SK-N-SH (cell line): ENCODE data around the gene SSR4. TPM values are rescaled to one million over a fixed set of nuclear protein-coding genes. Genes with fewer than 3 reads are reported as not detected.

Experiments
- CTCF ChIA-PET: fragments of 300-600, 350-600 bp; formaldehyde crosslinking; extraction: SDS; loops from one replicate; lab custom pipeline; 2021; lab: Yijun Ruan, JAX
- POLR2A ChIA-PET: fragments of 350-600 bp; sonication (Branson Sonifier 250); formaldehyde crosslinking; extraction: SDS; loops from one replicate; lab custom pipeline; 2020; ENCODE audit warnings: antibody characterized with exemption, inconsistent platforms; lab: Yijun Ruan, JAX
- DNase-seq: peaks from one replicate; pipeline ENCODE4 v3.0.0; 2012
- H2AFZ ChIP-seq: fragments of 200-600 bp; sonication (generic); 2 replicates; pipeline ENCODE4 v1.8.1; 2016; ENCODE audit warnings: antibody characterized with exemption, mild to moderate bottlenecking, low read depth
- H3F3A ChIP-seq: fragments of 200-600 bp; sonication (generic); replicated peaks from 2 replicates; pipeline ENCODE3; 2016; ENCODE audit warnings: antibody characterized with exemption, mild to moderate bottlenecking; ENCODE audit not compliant: insufficient read depth
- H3K27ac ChIP-seq, 2 experiments: fragments of 200-500 bp in 1 of 2; fragments of 200-600 bp in 1 of 2; sonication (Bioruptor generic) in 1 of 2; sonication (generic), shearing (Covaris generic) in 1 of 2; 2 replicates each; pipeline versions ENCODE4 v1.5.1 to v1.6.1; 2014 to 2016; ENCODE audit warnings: low read depth in 2 of 2, inconsistent platforms in 1 of 2, low read length in 1 of 2, mild to moderate bottlenecking in 1 of 2, mixed read lengths in 1 of 2
- H3K27me3 ChIP-seq: fragments of 200-600 bp; sonication (generic), shearing (Covaris generic); 2 replicates; pipeline ENCODE4 v1.6.1; 2016; ENCODE audit warnings: mixed run types; ENCODE audit not compliant: insufficient read depth
- H3K36me3 ChIP-seq, 2 experiments: fragments of 200-500 bp in 1 of 2; fragments of 200-600 bp in 1 of 2; sonication (Bioruptor generic) in 1 of 2; sonication (generic) in 1 of 2; replicated peaks in 1 of 2; 2 replicates each; pipeline versions ENCODE3 to v1.5.1; 2014 to 2016; ENCODE audit warnings: low read length in 1 of 2, mild to moderate bottlenecking in 1 of 2; ENCODE audit not compliant: insufficient read depth in 2 of 2, control insufficient read depth in 1 of 2
- H3K4me1 ChIP-seq, 2 experiments: fragments of 200-500 bp in 1 of 2; fragments of 200-600 bp in 1 of 2; sonication (Bioruptor generic) in 1 of 2; sonication (generic), shearing (Covaris generic) in 1 of 2; 2 replicates each; pipeline versions ENCODE4 v1.5.1 to v1.6.1; 2014 to 2016; ENCODE audit warnings: low read depth in 1 of 2, low read length in 1 of 2, mixed run types in 1 of 2; ENCODE audit not compliant: insufficient read depth in 2 of 2, control insufficient read depth in 1 of 2
- H3K4me2 ChIP-seq: fragments of 200-600 bp; sonication (generic), shearing (Covaris generic); 2 replicates; pipeline ENCODE4 v1.6.1; 2017; ENCODE audit warnings: mixed run types
- H3K4me3 ChIP-seq, 2 experiments: fragments of 200-500 bp in 1 of 2; fragments of 200-600 bp in 1 of 2; sonication (Bioruptor generic) in 1 of 2; sonication (generic), shearing (Covaris generic) in 1 of 2; 2 replicates each; pipeline versions ENCODE4 v1.5.1 to v1.8.1; 2014 to 2016; ENCODE audit warnings: low read depth in 2 of 2, inconsistent platforms in 1 of 2, low read length in 1 of 2, mild to moderate bottlenecking in 1 of 2, mixed read lengths in 1 of 2, moderate library complexity in 1 of 2
- H3K79me2 ChIP-seq: fragments of 200-600 bp; sonication (generic); 2 replicates; pipeline ENCODE4 v1.8.1; 2017; ENCODE audit warnings: mild to moderate bottlenecking; ENCODE audit not compliant: insufficient read depth
- H3K9ac ChIP-seq: fragments of 200-600 bp; sonication (generic); 2 replicates; pipeline ENCODE4 v1.6.1; 2017; ENCODE audit warnings: mixed run types
- H3K9me2 ChIP-seq: fragments of 200-600 bp; sonication (generic); 2 replicates; pipeline ENCODE4 v1.6.1; 2017; ENCODE audit warnings: mixed run types
- H3K9me3 ChIP-seq: fragments of 200-600 bp; sonication (generic); 2 replicates; pipeline ENCODE4 v1.6.1; 2017; ENCODE audit warnings: mixed run types, mild to moderate bottlenecking, moderate library complexity
- H4K20me1 ChIP-seq: fragments of 200-600 bp; sonication (generic); 2 replicates; pipeline ENCODE4 v1.6.1; 2017; ENCODE audit warnings: mild to moderate bottlenecking, mixed run types; ENCODE audit not compliant: insufficient read depth
- CTCF ChIP-seq: fragments of 200-600 bp; sonication (generic); IDR thresholded peaks from 2 replicates; pipeline ENCODE4 v1.6.1; 2017; ENCODE audit warnings: antibody characterized with exemption, mild to moderate bottlenecking, moderate library complexity
- FOSL2 ChIP-seq: IDR thresholded peaks from 2 replicates; pipeline ENCODE4 v1.4.0; 2012; ENCODE audit warnings: low read depth, mild to moderate bottlenecking, moderate library complexity, borderline replicate concordance
- GABPA ChIP-seq: IDR thresholded peaks from 2 replicates; pipeline ENCODE4 v1.4.0; 2012; ENCODE audit warnings: low read depth, mild to moderate bottlenecking
- IRF3 ChIP-seq: fragments of 150-350 bp; IDR thresholded peaks from 2 replicates; pipeline ENCODE4 v1.6.1; 2016; ENCODE audit warnings: mild to moderate bottlenecking, low read depth, low read length
- JUND ChIP-seq: IDR thresholded peaks from 2 replicates; pipeline ENCODE4 v1.4.0; 2012
- MEF2A ChIP-seq: IDR thresholded peaks from 2 replicates; pipeline ENCODE4 v1.4.0; 2012; ENCODE audit warnings: low read depth, borderline replicate concordance
- MXI1 ChIP-seq: IDR thresholded peaks from 2 replicates; pipeline ENCODE4 v1.6.1; 2012; ENCODE audit warnings: mild to moderate bottlenecking, low read depth, low read length, improper control_type of control experiment
- RCOR1 ChIP-seq: fragments of 150-350 bp; IDR thresholded peaks from 2 replicates; pipeline ENCODE4 v1.6.1; 2017; ENCODE audit warnings: antibody characterized with exemption, low read length
- SIN3A ChIP-seq: IDR thresholded peaks from 2 replicates; pipeline ENCODE4 v1.6.1; 2012; ENCODE audit warnings: low read depth, mild to moderate bottlenecking, low read length, moderate library complexity, borderline replicate concordance
- TCF12 ChIP-seq: IDR thresholded peaks from 2 replicates; pipeline ENCODE4 v1.4.0; 2012
- ZBTB33 ChIP-seq: IDR thresholded peaks from 2 replicates; pipeline ENCODE4 v1.4.0; 2012; ENCODE audit warnings: low read depth, borderline replicate concordance
- WGBS: methylation state at CpG from one replicate; pipeline ENCODE4 v1.1.6; 2017; ENCODE audit warnings: low lambda C conversion rate; 5-methylcytosine and 5-hydroxymethylcytosine counted together
- polyA plus RNA-seq, 3 experiments: library from polyadenylated mRNA; depleted of rRNA; stranded (reverse); fragments of >200 nt; gene quantifications; 2 replicates each; pipeline ENCODE4 v1.2.3, GENCODE V29; 2012

The SSR4 gene
- polyA plus RNA-seq, 1 of the 3 experiments (the other 2 are of a cell fraction) = 367 TPM

- Histone ChIP-seq H4K20me1 (0 out of 2 replicates have a peak, but pooled peaks cover 5% of the 10 kb centered on the region), H3K9me2 (no peaks in the 10 kb centered on the region), H3K27ac (no peak overlapping the region), H3K79me2 (peaks cover 37% of the 10 kb centered on the region), H3K9me3 (no peaks in the 10 kb centered on the region), H2AFZ (no peak overlapping the region), H3K9ac (no peak overlapping the region), H3K27me3 (no peaks in the 10 kb centered on the region; the same call in 1 of the 2 replicates), H3F3A (no peaks in the 10 kb centered on the region), H3K4me3 (no peak overlapping the region), H3K4me2 (no peak overlapping the region), H3K4me1 (peaks cover 5 to 20% of the 10 kb centered on the region in 2 experiments; a peak in 1 of 4 replicates), H3K36me3 (peaks cover 0 to 5% of the 10 kb centered on the region in 2 experiments)
- TF ChIP-seq FOSL2 (no peak), GABPA (no peak), CTCF (no peak), SIN3A (no peak), RCOR1 (no peak)
- no peak for DNase-seq
- CTCF ChIA-PET = interaction anchor here (1.4 kb wide), 1 partner anchor 151 kb away, joined by 3 read pairs; no protein-coding TSS in a partner anchor
- POLR2A ChIA-PET = interaction anchor here (1.0 kb wide), 1 partner anchor 103 kb away, joined by 3 read pairs; no protein-coding TSS in a partner anchor
- 58% methylated on average over 9 of the region's 15 CpGs for WGBS
These were observed 3.0 kb downstream of the SSR4 start for GRCh38 chrX:153797415-153798015.

- Histone ChIP-seq H3K9me3 (no peaks in the 10 kb centered on the region), H3K27me3 (no peaks in the 10 kb centered on the region; the same call in 1 of the 2 replicates), H3K9me2 (no peaks in the 10 kb centered on the region), H3K9ac (no peak overlapping the region), H3K79me2 (peaks cover 24% of the 10 kb centered on the region), H3K36me3 (peaks cover 0 to 5% of the 10 kb centered on the region in 2 experiments), H3K4me1 (peaks cover 0 to 10% of the 10 kb centered on the region in 2 experiments; a peak in 1 of 4 replicates), H2AFZ (no peak overlapping the region), H3K4me3 (no peak overlapping the region), H3F3A (no peaks in the 10 kb centered on the region), H4K20me1 (no peaks in the 10 kb centered on the region)
- ChIA-PET POLR2A (no interaction called here), CTCF (interaction anchor here (1.2 kb wide), 1 partner anchor 17 kb away, joined by 3 read pairs; no protein-coding TSS in a partner anchor)
- no peak for DNase-seq
- 33% methylated on average over 5 of the region's 5 CpGs for WGBS
- TF ChIP-seq SIN3A = no peak
- no peak for TF ChIP-seq RCOR1
- TF ChIP-seq JUND = no peak
- TF ChIP-seq IRF3 = no peak
- no peak for TF ChIP-seq CTCF
- no peak for TF ChIP-seq TCF12
- no peak for TF ChIP-seq MEF2A
- no peak for TF ChIP-seq MXI1
- no peak for TF ChIP-seq ZBTB33
- TF ChIP-seq, all 33 proteins: peak for 0
- Histone ChIP-seq H3K27ac (no peak overlapping the region), H3K4me2 (no peak overlapping the region)
These were observed 4.9 kb downstream of the SSR4 start for GRCh38 chrX:153799326-153799725.
